ENCODE results near the gene MCIDAS. TPM values are rescaled to one million over a fixed set of nuclear protein-coding genes. Genes with fewer than 3 reads are reported as not detected.

MCIDAS gene
- total and polyA plus RNA-seq, 2 experiments from 2014 or later, result 0.08 TPM; not detected in 1

GRCh38 chr5:55177078-55177477, 50.0 kb downstream of the MCIDAS start:
- H3K4me3 ChIP-seq, result no peak overlapping the region
- H3K36me3 ChIP-seq (replicated peaks; ENCODE audit: insufficient read depth, low read depth), result no peaks in the 10 kb centered on the region
- TF ChIP-seq EZH2 (IDR thresholded peaks at IDR 0.05; ENCODE audit: borderline replicate concordance), result no peak
- DNase-seq (ENCODE audit: low spot score), result no peak
- no peak overlapping the region for H2AFZ ChIP-seq
- H3K27ac ChIP-seq, result no peak overlapping the region
- H3K9me3 ChIP-seq (ENCODE audit: low read depth), result no peaks in the 10 kb centered on the region
- WGBS (ENCODE audit: low lambda C conversion rate, missing lambda C conversion rate), result 10% methylated on average over 2 of the region's 2 CpGs
- H3K4me1 ChIP-seq (ENCODE audit: insufficient read depth), result peaks cover 13% of the 10 kb centered on the region
- H3K4me2 ChIP-seq, result peak overlapping the region; percentile 98
- no peaks in the 10 kb centered on the region for H3K79me2 ChIP-seq
- H3K27me3 ChIP-seq, result peaks cover 85% of the 10 kb centered on the region
- no peaks in the 10 kb centered on the region for H3K9me2 ChIP-seq (replicated peaks; ENCODE audit: insufficient read depth)
- no peaks in the 10 kb centered on the region for H4K20me1 ChIP-seq (ENCODE audit: insufficient read depth, poor library complexity, severe bottlenecking)

- Histone ChIP-seq H3K9me3 (ENCODE audit: low read depth) (no peaks in the 10 kb centered on the region), H3K4me2 (peak overlapping the region; percentile 98), H3K4me3 (peak overlapping the region; percentile 44), H3K9me2 (replicated peaks; ENCODE audit: insufficient read depth) (no peaks in the 10 kb centered on the region), H3K4me1 (ENCODE audit: insufficient read depth) (peaks cover 13% of the 10 kb centered on the region), H3K27me3 (peaks cover 78% of the 10 kb centered on the region), H3K27ac (no peak overlapping the region), H3K36me3 (replicated peaks; ENCODE audit: insufficient read depth, low read depth) (no peaks in the 10 kb centered on the region), H3K79me2 (no peaks in the 10 kb centered on the region), H2AFZ (peak overlapping the region; percentile 55), H4K20me1 (ENCODE audit: insufficient read depth, poor library complexity, severe bottlenecking) (no peaks in the 10 kb centered on the region)
- TF ChIP-seq CTCF (IDR thresholded peaks at IDR 0.05; ENCODE audit: poor library complexity) (peak; percentile 23), EZH2phosphoT487 (IDR thresholded peaks at IDR 0.05; ENCODE audit: low read depth, severe bottlenecking, unreplicated experiment) (no peak), EZH2 (IDR thresholded peaks at IDR 0.05; ENCODE audit: borderline replicate concordance) (peak; percentile 37)
- DNase-seq (ENCODE audit: low spot score), result peak; percentile 80
- under 1% methylated on average over 33 of the region's 44 CpGs for WGBS (ENCODE audit: low lambda C conversion rate, missing lambda C conversion rate)
Measured at GRCh38 chr5:55176176-55176818, 50.8 kb downstream of the MCIDAS start.

- peak overlapping the region; percentile 44 for H3K4me3 ChIP-seq
- 12% methylated on average over 7 of the region's 7 CpGs for WGBS (ENCODE audit: low lambda C conversion rate, missing lambda C conversion rate)
- no peaks in the 10 kb centered on the region for H4K20me1 ChIP-seq (ENCODE audit: insufficient read depth, poor library complexity, severe bottlenecking)
- peak overlapping the region; percentile 55 for H2AFZ ChIP-seq
- TF ChIP-seq EZH2 (IDR thresholded peaks at IDR 0.05; ENCODE audit: borderline replicate concordance), result peak; percentile 29
- no peak for TF ChIP-seq EZH2phosphoT487 (IDR thresholded peaks at IDR 0.05; ENCODE audit: low read depth, severe bottlenecking, unreplicated experiment)
- no peaks in the 10 kb centered on the region for H3K9me3 ChIP-seq (ENCODE audit: low read depth)
- H3K27me3 ChIP-seq, result peaks cover 73% of the 10 kb centered on the region
- peak overlapping the region; percentile 98 for H3K4me2 ChIP-seq
- no peaks in the 10 kb centered on the region for H3K9me2 ChIP-seq (replicated peaks; ENCODE audit: insufficient read depth)
- no peaks in the 10 kb centered on the region for H3K36me3 ChIP-seq (replicated peaks; ENCODE audit: insufficient read depth, low read depth)
- no peaks in the 10 kb centered on the region for H3K79me2 ChIP-seq
- no peak overlapping the region for H3K27ac ChIP-seq
- H3K4me1 ChIP-seq (ENCODE audit: insufficient read depth), result peaks cover 13% of the 10 kb centered on the region
- DNase-seq (ENCODE audit: low spot score), result no peak
Measured at GRCh38 chr5:55175781-55176175, 51.3 kb downstream of the MCIDAS start.

- no peaks in the 10 kb centered on the region for H4K20me1 ChIP-seq (ENCODE audit: insufficient read depth, poor library complexity, severe bottlenecking)
- peaks cover 13% of the 10 kb centered on the region for H3K4me1 ChIP-seq (ENCODE audit: insufficient read depth)
- peak overlapping the region; percentile 99 for H3K4me2 ChIP-seq
- no peak for DNase-seq (ENCODE audit: low spot score)
- H3K36me3 ChIP-seq (replicated peaks; ENCODE audit: insufficient read depth, low read depth), result no peaks in the 10 kb centered on the region
- H3K79me2 ChIP-seq, result no peaks in the 10 kb centered on the region
- no peaks in the 10 kb centered on the region for H3K9me2 ChIP-seq (replicated peaks; ENCODE audit: insufficient read depth)
- H2AFZ ChIP-seq, result peak overlapping the region; percentile 57
- no peak overlapping the region for H3K27ac ChIP-seq
- peak overlapping the region; percentile 75 for H3K4me3 ChIP-seq
- 7% methylated on average over 8 of the region's 8 CpGs for WGBS (ENCODE audit: low lambda C conversion rate, missing lambda C conversion rate)
- no peaks in the 10 kb centered on the region for H3K9me3 ChIP-seq (ENCODE audit: low read depth)
- H3K27me3 ChIP-seq, result peaks cover 58% of the 10 kb centered on the region
- TF ChIP-seq CTCF (IDR thresholded peaks at IDR 0.05; ENCODE audit: poor library complexity) (no peak), EZH2phosphoT487 (IDR thresholded peaks at IDR 0.05; ENCODE audit: low read depth, severe bottlenecking, unreplicated experiment) (no peak), EZH2 (IDR thresholded peaks at IDR 0.05; ENCODE audit: borderline replicate concordance) (no peak)
Measured at GRCh38 chr5:55173687-55174230, 53.4 kb downstream of the MCIDAS start.

Data from hepatocyte (in vitro differentiated cells).